IMR-90 (cell line): ENCODE data around the gene TTC21B. TPM values are rescaled to one million over a fixed set of nuclear protein-coding genes. Genes with fewer than 3 reads are reported as not detected.

Experiments used
- ATAC-seq: fragments of 200-7000 bp; cut with Tn5 transposase; 2 replicates; pipeline ENCODE4 v1.9.1; 2020; ENCODE audit warnings: low read depth, mild to moderate bottlenecking, moderate library complexity
- BruUV-seq: library from RNA; stranded (reverse); fragments of 400-500 nt; replicated peaks from 2 replicates; lab custom pipeline; 2021; lab: Mats Ljungman, UMichigan
- CTCF ChIA-PET: fragments of 300-600 bp; formaldehyde crosslinking; extraction: SDS; loops from one replicate; lab custom pipeline; 2021; ENCODE audit warnings: antibody characterized with exemption; lab: Yijun Ruan, JAX
- POLR2A ChIA-PET: fragments of 300-600 bp; sonication (Branson Sonifier 250); formaldehyde crosslinking; loops from one replicate; lab custom pipeline; 2022; ENCODE audit warnings: antibody characterized with exemption; ENCODE audit not compliant: unreplicated experiment; lab: Charles Lee
- DNase-seq: peaks from one replicate; pipeline ENCODE4 v3.0.0; 2013
- H2AFZ ChIP-seq: replicated peaks from 2 replicates; pipeline ENCODE3; 2013; ENCODE audit warnings: low read length, mild to moderate bottlenecking; ENCODE audit not compliant: poor library complexity
- H2AK5ac ChIP-seq: 2 replicates; pipeline ENCODE4 v1.6.1; 2013; ENCODE audit warnings: low read depth, low read length, inconsistent platforms
- H2AK9ac ChIP-seq: replicated peaks from 2 replicates; pipeline ENCODE3; 2013; ENCODE audit warnings: mild to moderate bottlenecking, low read depth, low read length, moderate library complexity; ENCODE audit not compliant: poor library complexity
- H2BK120ac ChIP-seq: 2 replicates; pipeline ENCODE4 v1.6.1; 2013; ENCODE audit warnings: low read depth, low read length, inconsistent platforms
- H2BK15ac ChIP-seq: 3 replicates; pipeline ENCODE4 v1.6.1; 2013; ENCODE audit warnings: low read depth, low read length, inconsistent platforms
- H2BK20ac ChIP-seq: 2 replicates; pipeline ENCODE4 v1.6.1; 2013; ENCODE audit warnings: low read depth, mild to moderate bottlenecking, inconsistent platforms, low read length, moderate library complexity
- H2BK5ac ChIP-seq: 2 replicates; pipeline ENCODE4 v1.6.1; 2013; ENCODE audit warnings: mild to moderate bottlenecking, low read depth, low read length, inconsistent platforms; ENCODE audit not compliant: poor library complexity, severe bottlenecking
- H3K14ac ChIP-seq: replicated peaks from 2 replicates; pipeline ENCODE4 v1.6.1; 2013; ENCODE audit warnings: low read depth, low read length, inconsistent platforms
- H3K18ac ChIP-seq: 2 replicates; pipeline ENCODE4 v1.6.1; 2013; ENCODE audit warnings: low read depth, low read length, control low read depth
- H3K23ac ChIP-seq: 2 replicates; pipeline ENCODE4 v1.6.1; 2013; ENCODE audit warnings: low read depth, low read length, inconsistent platforms
- H3K27ac ChIP-seq: 2 replicates; pipeline ENCODE4 v1.5.1; 2013; ENCODE audit warnings: mild to moderate bottlenecking, control low read depth, low read length; ENCODE audit not compliant: insufficient read depth
- H3K27me3 ChIP-seq: 2 replicates; pipeline ENCODE4 v1.6.1; 2013; ENCODE audit warnings: low read length; ENCODE audit not compliant: control insufficient read depth, insufficient read depth
- H3K36me3 ChIP-seq: 2 replicates; pipeline ENCODE4 v1.6.1; 2013; ENCODE audit warnings: low read length, mixed read lengths; ENCODE audit not compliant: control insufficient read depth, insufficient read depth
- H3K4ac ChIP-seq: 2 replicates; pipeline ENCODE4 v1.6.1; 2013; ENCODE audit warnings: low read depth, low read length, inconsistent platforms
- H3K4me1 ChIP-seq: 2 replicates; pipeline ENCODE4 v1.6.1; 2013; ENCODE audit warnings: low read length, mixed read lengths; ENCODE audit not compliant: control insufficient read depth, insufficient read depth
- H3K4me2 ChIP-seq: 2 replicates; pipeline ENCODE4 v1.6.1; 2013; ENCODE audit warnings: low read depth, mild to moderate bottlenecking, control low read depth, low read length, moderate library complexity
- H3K4me3 ChIP-seq: 2 replicates; pipeline ENCODE4 v1.5.1; 2013; ENCODE audit warnings: low read depth, mild to moderate bottlenecking, control low read depth, low read length, moderate library complexity; ENCODE audit not compliant: insufficient read depth
- H3K56ac ChIP-seq: 2 replicates; pipeline ENCODE4 v1.6.1; 2013; ENCODE audit warnings: low read length, inconsistent platforms; ENCODE audit not compliant: insufficient read depth; ENCODE audit errors: extremely low read depth
- H3K79me1 ChIP-seq, 2 experiments: 2 replicates each; pipeline ENCODE4 v1.6.1; 2013; ENCODE audit warnings: low read length in 2 of 2, inconsistent platforms in 1 of 2, low read depth in 1 of 2
- H3K9ac ChIP-seq: 2 replicates; pipeline ENCODE4 v1.6.1; 2013; ENCODE audit warnings: low read depth, low read length, control low read depth
- H3K9me1 ChIP-seq: 2 replicates; pipeline ENCODE4 v1.6.1; 2013; ENCODE audit warnings: low read length, inconsistent platforms; ENCODE audit not compliant: insufficient read depth
- H3K9me3 ChIP-seq: 2 replicates; pipeline ENCODE4 v1.6.1; 2013; ENCODE audit warnings: low read length; ENCODE audit not compliant: control insufficient read depth, insufficient read depth
- H4K20me1 ChIP-seq: 2 replicates; pipeline ENCODE4 v1.6.1; 2013; ENCODE audit warnings: low read length, inconsistent platforms; ENCODE audit not compliant: insufficient read depth
- H4K5ac ChIP-seq: 2 replicates; pipeline ENCODE4 v1.6.1; 2013; ENCODE audit warnings: mild to moderate bottlenecking, low read depth, low read length, control low read depth
- H4K8ac ChIP-seq, 2 experiments: 2 replicates each; pipeline ENCODE4 v1.6.1; 2013; ENCODE audit warnings: low read depth in 2 of 2, low read length in 2 of 2, control low read depth in 1 of 2, inconsistent platforms in 1 of 2
- H4K91ac ChIP-seq: 2 replicates; pipeline ENCODE4 v1.6.1; 2013; ENCODE audit warnings: low read depth, low read length, inconsistent platforms; ENCODE audit not compliant: insufficient read depth
- SMC3 ChIP-seq: fragments of 150-350 bp; IDR thresholded peaks from 2 replicates; pipeline ENCODE4 v1.6.1; 2016; ENCODE audit warnings: low read depth, mild to moderate bottlenecking, antibody characterized with exemption, low read length, moderate library complexity
- WGBS, 2 experiments: methylation state at CpG; one replicate each; pipeline versions ENCODE4 v1.1.5 to v1.1.7; 2013; ENCODE audit warnings: missing lambda C conversion rate in 2 of 2; ENCODE audit not compliant: insufficient read length in 1 of 2; ENCODE audit errors: extremely low coverage in 2 of 2; 5-methylcytosine and 5-hydroxymethylcytosine counted together
- dilution Hi-C: fragments of 300-500 bp; cut with HindIII; formaldehyde crosslinking; loops from one replicate; pipeline ENCODE4 v1.14.3; 2018; ENCODE audit warnings: low sequenced_read_pairs; ENCODE audit not compliant: unreplicated experiment
- in situ Hi-C: fragments of 300-500 bp; cut with MboI; formaldehyde crosslinking; loops from 3 replicates; pipeline ENCODE4 v1.14.3; 2019; ENCODE audit warnings: low sequenced_read_pairs, inconsistent platforms, mixed read lengths
- intact Hi-C: fragments of 100-400 bp; cut with micrococcal nuclease; formaldehyde crosslinking; loops from 2 replicates; pipeline ENCODE4 v1.10.0; 2022
- polyA plus RNA-seq, 3 experiments: library from polyadenylated mRNA; depleted of rRNA; stranded (reverse); fragments of >200 nt; gene quantifications; 2 replicates each; pipeline ENCODE4 v1.2.3, GENCODE V29; 2012; ENCODE audit warnings: low replicate concordance in 1 of 3
- total RNA-seq: library from RNA; depleted of rRNA; stranded (reverse); fragments of >200 nt; gene quantifications from 2 replicates; pipeline ENCODE4 v1.2.3, GENCODE V29; 2012
- TF ChIP-seq, protein P1 (sequence below): fragments of 150-350 bp; IDR thresholded peaks from 2 replicates; pipeline ENCODE4 v1.6.1; 2017; ENCODE audit warnings: mild to moderate bottlenecking, antibody characterized with exemption, low read length, low read depth

The TTC21B gene
- total and polyA plus RNA-seq, 2 of the 4 experiments (the other 2 are of a cell fraction) = 8.0 to 17.2 TPM

DNA sequence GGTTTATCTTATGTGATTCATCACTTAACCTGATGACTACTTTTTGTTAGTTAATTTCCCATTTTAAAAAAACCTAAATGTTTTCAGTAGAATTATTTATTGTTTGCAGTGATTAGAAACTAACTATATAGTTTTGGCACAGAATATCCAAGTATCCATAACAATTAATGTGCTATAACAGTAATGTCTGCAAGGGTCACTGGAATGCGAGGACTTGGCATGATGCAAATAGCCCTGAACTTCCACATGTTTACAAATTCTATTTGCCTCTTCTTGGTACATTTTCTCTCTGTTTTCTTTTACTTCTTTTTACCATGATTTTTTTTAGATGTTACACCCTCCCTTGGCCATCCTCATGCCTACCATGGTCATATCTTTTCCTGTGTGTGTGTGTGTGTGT, 110.2 kb downstream of the TTC21B start:
- Histone ChIP-seq H3K4me1 (peaks cover 2% of the 10 kb centered on the region; the same call in 1 of the 2 replicates), H3K4me2 (no peak overlapping the region), H3K14ac (no peak overlapping the region), H3K4me3 (no peak overlapping the region), H3K27ac (no peak overlapping the region), H2BK5ac (no peak overlapping the region), H2AK5ac (no peak overlapping the region), H3K9me3 (no peaks in the 10 kb centered on the region), H2BK20ac (no peak overlapping the region), H4K8ac (no peak overlapping the region), H2BK120ac (no peak overlapping the region), H3K23ac (no peak overlapping the region), H2BK15ac (no peak overlapping the region), H3K56ac (no peak overlapping the region), H2AFZ (no peak overlapping the region), H3K18ac (no peak overlapping the region), H3K36me3 (no peaks in the 10 kb centered on the region), H4K91ac (no peak overlapping the region), H3K4ac (no peak overlapping the region), H4K5ac (no peak overlapping the region), H3K79me1 (no peaks in the 10 kb centered on the region), H3K9ac (no peak overlapping the region), H3K27me3 (no peaks in the 10 kb centered on the region), H2AK9ac (no peak overlapping the region), H3K9me1 (0 out of 2 replicates have a peak, but pooled peaks cover 2% of the 10 kb centered on the region), H4K20me1 (no peaks in the 10 kb centered on the region)
- in situ Hi-C loops (no loop called here), dilution Hi-C loops (no loop called here), intact Hi-C loops (no loop called here)
- ChIA-PET CTCF (no interaction called here), POLR2A (no interaction called here)
- no TSS peak for BruUV-seq
- TF ChIP-seq SMC3 = no peak
- TF ChIP-seq, protein P1, sequence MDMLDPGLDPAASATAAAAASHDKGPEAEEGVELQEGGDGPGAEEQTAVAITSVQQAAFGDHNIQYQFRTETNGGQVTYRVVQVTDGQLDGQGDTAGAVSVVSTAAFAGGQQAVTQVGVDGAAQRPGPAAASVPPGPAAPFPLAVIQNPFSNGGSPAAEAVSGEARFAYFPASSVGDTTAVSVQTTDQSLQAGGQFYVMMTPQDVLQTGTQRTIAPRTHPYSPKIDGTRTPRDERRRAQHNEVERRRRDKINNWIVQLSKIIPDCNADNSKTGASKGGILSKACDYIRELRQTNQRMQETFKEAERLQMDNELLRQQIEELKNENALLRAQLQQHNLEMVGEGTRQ = no peak
- no CpG with 5 or more reads among the region's 1 CpG for WGBS, 2 experiments
- ATAC-seq (no peak), DNase-seq (no peak)
